ENCODE results near the gene BPIFA3. TPM values are rescaled to one million over a fixed set of nuclear protein-coding genes. Genes with fewer than 3 reads are reported as not detected.

Gene BPIFA3
- total and polyA plus RNA-seq, 2 of the 8 experiments (the other 6 are each of a cell fraction or from before 2014, with no cell fraction given), result not detected

GRCh38 chr20:33187491-33187890, 29.7 kb upstream of the BPIFA3 start:
- Histone ChIP-seq H2BK12ac (ENCODE audit: low read depth, low read length) (no peak overlapping the region), H3K27me3 (replicated peaks in 1 of 4; ENCODE audit: control insufficient read depth in 3 of 4, extremely low read depth in 1 of 4, insufficient read depth in 3 of 4, low read length in 3 of 4) (no peaks in the 10 kb centered on the region), H2AK5ac (ENCODE audit: low read depth, low read length) (no peak overlapping the region), H3K4ac (replicated peaks; ENCODE audit: insufficient read length, low read depth, low read length) (no peak overlapping the region), H3K4me1 (replicated peaks in 1 of 4; ENCODE audit: control insufficient read depth in 3 of 4, insufficient read depth in 4 of 4, low read length in 3 of 4) (no peaks in the 10 kb centered on the region), H3K23ac (ENCODE audit: insufficient read length) (no peak overlapping the region), H3K36me3 (ENCODE audit: control insufficient read depth in 2 of 4, insufficient read depth in 4 of 4, low read length in 3 of 4) (no peaks in the 10 kb centered on the region), H4K20me1 (replicated peaks in 1 of 2; ENCODE audit: control insufficient read depth in 1 of 2, insufficient read depth in 2 of 2, low read length in 2 of 2) (no peaks in the 10 kb centered on the region), H3K4me2 (ENCODE audit: insufficient read depth in 1 of 2, low read depth in 2 of 2, low read length in 2 of 2) (no peak overlapping the region), H3K9ac (replicated peaks in 1 of 4; ENCODE audit: extremely low read depth in 1 of 4, low read depth in 3 of 4, low read length in 3 of 4) (no peak overlapping the region), H3K14ac (ENCODE audit: insufficient read length) (no peak overlapping the region), H2BK120ac (replicated peaks; ENCODE audit: low read depth, low read length) (no peak overlapping the region), H4K8ac (ENCODE audit: extremely low read depth, insufficient read depth, low read length) (no peak overlapping the region), H3K4me3 (ENCODE audit: extremely low read depth in 1 of 4, insufficient read depth in 2 of 4, low read depth in 3 of 4, low read length in 4 of 4) (no peak overlapping the region), H3K18ac (ENCODE audit: extremely low read depth, low read length) (no peak overlapping the region), H3K79me1 (ENCODE audit: low read depth, low read length) (no peaks in the 10 kb centered on the region), H2BK15ac (ENCODE audit: low read length) (no peak overlapping the region), H3K9me3 (ENCODE audit: insufficient read depth in 2 of 2, low read depth in 1 of 2, low read length in 1 of 2) (no peaks in the 10 kb centered on the region), H4K5ac (ENCODE audit: insufficient read length, low read depth, low read length) (no peak overlapping the region), H3K23me2 (ENCODE audit: low read depth, low read length) (no peaks in the 10 kb centered on the region), H2AFZ (ENCODE audit: low read length) (no peak overlapping the region), H2BK20ac (ENCODE audit: low read length) (no peak overlapping the region), H3K27ac (ENCODE audit: low read depth, low read length) (no peak overlapping the region), H3K79me2 (ENCODE audit: control insufficient read depth in 1 of 2, insufficient read depth in 2 of 2, low read length in 2 of 2) (no peaks in the 10 kb centered on the region), H3K56ac (replicated peaks; ENCODE audit: insufficient read length, low read depth, low read length) (no peak overlapping the region), H2BK5ac (ENCODE audit: low read depth, low read length) (no peak overlapping the region), H4K91ac (replicated peaks; ENCODE audit: insufficient read length, low read length) (no peak overlapping the region)
- FAIRE-seq, result no peak
- ChIA-PET POLR2A (ENCODE audit: partially characterized antibody) (no interaction called here), CTCF (ENCODE audit: partially characterized antibody) (interaction anchor here (1.6 to 2.2 kb wide), 3 partner anchors 18 to 92 kb away, joined by 5 to 9 read pairs (median 6); no protein-coding TSS in a partner anchor)
- DNase-seq (ENCODE audit: low read depth in 1 of 2, low spot score in 2 of 2), result no peak
- 90% methylated on average over 4 of the region's 4 CpGs; no CpG with 5 or more reads in 1 of the 2 experiments for WGBS, 2 experiments (ENCODE audit: extremely low coverage in 1 of 2, insufficient coverage in 1 of 2, insufficient read length in 1 of 2, insufficient replicate concordance in 2 of 2, low coverage in 1 of 2, low lambda C conversion rate in 2 of 2, missing lambda C conversion rate in 1 of 2)
- TF ChIP-seq CEBPB (IDR thresholded peaks at IDR 0.05; ENCODE audit: low read depth, low read length), result no peak
- TF ChIP-seq TEAD4 (IDR thresholded peaks at IDR 0.05; ENCODE audit: low read depth, low read length), result no peak
- no peak for TF ChIP-seq GTF2F1 (IDR thresholded peaks at IDR 0.05; ENCODE audit: borderline replicate concordance, low read depth, low read length)
- no peak for TF ChIP-seq YY1 (IDR thresholded peaks at IDR 0.05; ENCODE audit: low read depth, low read length)
- TF ChIP-seq SP4 (IDR thresholded peaks at IDR 0.05; ENCODE audit: low read length), result no peak
- no peak for TF ChIP-seq USF2 (IDR thresholded peaks at IDR 0.05; ENCODE audit: low read length)
- TF ChIP-seq CBX8 (IDR thresholded peaks at IDR 0.05; ENCODE audit: borderline replicate concordance, low read depth, low read length), result no peak
- no peak for TF ChIP-seq SP1 (IDR thresholded peaks at IDR 0.05; ENCODE audit: low read depth, low read length)
- TF ChIP-seq CHD1 (IDR thresholded peaks at IDR 0.05; ENCODE audit: low read depth, low read length), result no peak

Data from H1 (cell line).